ENCODE results near the gene IQGAP2.

DNA sequence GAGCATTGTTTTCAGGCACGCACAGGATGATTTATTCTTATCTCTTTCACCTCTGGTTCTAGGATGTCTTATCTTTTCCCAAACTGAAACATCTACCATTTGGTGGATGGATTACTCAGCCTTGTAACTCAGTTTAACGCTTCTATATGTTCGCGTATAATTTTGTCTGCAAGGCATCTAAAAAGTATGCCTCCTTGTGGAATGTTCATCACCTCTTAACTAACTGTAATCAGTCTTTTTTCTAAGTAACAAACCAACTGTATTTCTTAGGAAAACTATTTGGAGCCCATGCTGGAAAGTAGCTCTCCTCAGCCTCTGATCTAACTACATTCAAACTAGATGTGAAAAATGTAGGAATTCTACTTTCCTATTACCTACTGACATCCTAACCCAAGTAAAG is 231.6 kb downstream of the IQGAP2 start:
- TF ChIP-seq, protein P1, sequence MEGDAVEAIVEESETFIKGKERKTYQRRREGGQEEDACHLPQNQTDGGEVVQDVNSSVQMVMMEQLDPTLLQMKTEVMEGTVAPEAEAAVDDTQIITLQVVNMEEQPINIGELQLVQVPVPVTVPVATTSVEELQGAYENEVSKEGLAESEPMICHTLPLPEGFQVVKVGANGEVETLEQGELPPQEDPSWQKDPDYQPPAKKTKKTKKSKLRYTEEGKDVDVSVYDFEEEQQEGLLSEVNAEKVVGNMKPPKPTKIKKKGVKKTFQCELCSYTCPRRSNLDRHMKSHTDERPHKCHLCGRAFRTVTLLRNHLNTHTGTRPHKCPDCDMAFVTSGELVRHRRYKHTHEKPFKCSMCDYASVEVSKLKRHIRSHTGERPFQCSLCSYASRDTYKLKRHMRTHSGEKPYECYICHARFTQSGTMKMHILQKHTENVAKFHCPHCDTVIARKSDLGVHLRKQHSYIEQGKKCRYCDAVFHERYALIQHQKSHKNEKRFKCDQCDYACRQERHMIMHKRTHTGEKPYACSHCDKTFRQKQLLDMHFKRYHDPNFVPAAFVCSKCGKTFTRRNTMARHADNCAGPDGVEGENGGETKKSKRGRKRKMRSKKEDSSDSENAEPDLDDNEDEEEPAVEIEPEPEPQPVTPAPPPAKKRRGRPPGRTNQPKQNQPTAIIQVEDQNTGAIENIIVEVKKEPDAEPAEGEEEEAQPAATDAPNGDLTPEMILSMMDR (IDR thresholded peaks at IDR 0.05), result no peak; the same call in 1 of the 2 replicates
- TF ChIP-seq POLR2AphosphoS5 (IDR thresholded peaks at IDR 0.05; ENCODE audit: low read depth, low read length), result no peak
